Liver (tissue), 9 donors: ENCODE measurements around the gene STAT3. TPM values are rescaled to one million over a fixed set of nuclear protein-coding genes. Genes with fewer than 3 reads are reported as not detected.

ENCODE experiments used
- DNase-seq: peaks from one replicate; pipeline ENCODE4 v3.0.0-alpha.2; 2017; ENCODE audit warnings: low spot score
- H3K27ac ChIP-seq, 2 donors: one replicate each; pipeline ENCODE4 v1.7.0; 2013; ENCODE audit warnings: inconsistent platforms in 2 of 2, low read length in 2 of 2, control low read depth in 1 of 2, low read depth in 1 of 2, mild to moderate bottlenecking in 1 of 2
- H3K27me3 ChIP-seq, 4 donors: one replicate each; pipeline versions ENCODE4 v1.6.1 to v1.7.0; 2013; ENCODE audit warnings: low read length in 3 of 4, inconsistent platforms in 1 of 4, mild to moderate bottlenecking in 1 of 4, moderate library complexity in 1 of 4; ENCODE audit not compliant: control insufficient read depth in 4 of 4, insufficient read depth in 4 of 4
- H3K36me3 ChIP-seq, 4 donors: one replicate each; pipeline versions ENCODE4 v1.6.1 to v1.7.0; 2013; ENCODE audit warnings: low read length in 3 of 4, mild to moderate bottlenecking in 3 of 4, low read depth in 1 of 4, moderate library complexity in 1 of 4; ENCODE audit not compliant: control insufficient read depth in 4 of 4, insufficient read depth in 3 of 4
- H3K4me1 ChIP-seq, 4 donors: one replicate each; pipeline versions ENCODE4 v1.6.1 to v1.7.0; 2013; ENCODE audit warnings: low read length in 3 of 4, mild to moderate bottlenecking in 3 of 4, moderate library complexity in 1 of 4; ENCODE audit not compliant: control insufficient read depth in 4 of 4, insufficient read depth in 4 of 4
- H3K4me3 ChIP-seq, 3 donors: one replicate each; pipeline versions ENCODE4 v1.6.1 to v1.7.0; 2013; ENCODE audit warnings: low read length in 3 of 3, control low read depth in 1 of 3, low read depth in 1 of 3, mild to moderate bottlenecking in 1 of 3
- H3K9ac ChIP-seq, 2 donors: one replicate each; pipeline ENCODE4 v1.7.0; 2013; ENCODE audit warnings: low read length in 2 of 2, mild to moderate bottlenecking in 2 of 2, moderate library complexity in 2 of 2, control low read depth in 1 of 2, low read depth in 1 of 2
- H3K9me3 ChIP-seq, 4 donors: one replicate each; pipeline versions ENCODE4 v1.6.1 to v1.7.0; 2013; ENCODE audit warnings: low read length in 3 of 4; ENCODE audit not compliant: control insufficient read depth in 4 of 4
- ATF3 ChIP-seq: IDR thresholded peaks from 2 replicates; pipeline ENCODE4 v1.6.1; 2016; ENCODE audit warnings: antibody characterized with exemption
- CTCF ChIP-seq: fragments of 150-350 bp; IDR thresholded peaks from 2 replicates; pipeline ENCODE4 v1.5.1; 2017; ENCODE audit warnings: improper control_type of control experiment, low read depth, low read length; ENCODE audit not compliant: missing input control
- EGR1 ChIP-seq, 2 donors: IDR thresholded peaks; 2 replicates each; pipeline ENCODE4 v1.6.1; 2016 to 2018; ENCODE audit warnings: antibody characterized with exemption in 2 of 2, low read depth in 2 of 2
- FOXA1 ChIP-seq: IDR thresholded peaks from 2 replicates; pipeline ENCODE4 v1.6.1; 2016; ENCODE audit warnings: antibody characterized with exemption
- FOXA2 ChIP-seq: IDR thresholded peaks from 2 replicates; pipeline ENCODE4 v1.6.1; 2016; ENCODE audit warnings: antibody characterized with exemption
- GABPA ChIP-seq, 2 donors: IDR thresholded peaks in 1 of 2; conservative IDR thresholded peaks in 1 of 2; 2 replicates each; pipeline ENCODE4 v1.6.1; 2016; ENCODE audit warnings: antibody characterized with exemption in 2 of 2, mild to moderate bottlenecking in 1 of 2, moderate library complexity in 1 of 2
- HNF4A ChIP-seq, 2 donors: conservative IDR thresholded peaks; 2 replicates each; pipeline ENCODE4 v1.6.1; 2016; ENCODE audit warnings: antibody characterized with exemption in 2 of 2, mild to moderate bottlenecking in 2 of 2
- HNF4G ChIP-seq: IDR thresholded peaks from 2 replicates; pipeline ENCODE4 v1.6.1; 2016; ENCODE audit warnings: antibody characterized with exemption
- JUND ChIP-seq, 2 donors: IDR thresholded peaks; 2 replicates each; pipeline ENCODE4 v1.6.1; 2016; ENCODE audit warnings: antibody characterized with exemption in 2 of 2
- MAX ChIP-seq: IDR thresholded peaks from 2 replicates; pipeline ENCODE4 v1.6.1; 2016; ENCODE audit warnings: antibody characterized with exemption
- NR2F2 ChIP-seq: IDR thresholded peaks from 2 replicates; pipeline ENCODE4 v1.6.1; 2016; ENCODE audit warnings: antibody characterized with exemption
- RAD21 ChIP-seq, 2 donors: IDR thresholded peaks; 2 replicates each; pipeline ENCODE4 v1.6.1; 2016; ENCODE audit warnings: antibody characterized with exemption in 2 of 2, mild to moderate bottlenecking in 2 of 2
- REST ChIP-seq: IDR thresholded peaks from 2 replicates; pipeline ENCODE4 v1.6.1; 2016; ENCODE audit warnings: antibody characterized with exemption, mild to moderate bottlenecking
- RXRA ChIP-seq, 2 donors: IDR thresholded peaks; 2 replicates each; pipeline ENCODE4 v1.6.1; 2017 to 2018; ENCODE audit warnings: antibody characterized with exemption in 2 of 2, mild to moderate bottlenecking in 1 of 2
- SP1 ChIP-seq: IDR thresholded peaks from 2 replicates; pipeline ENCODE4 v1.6.1; 2018; ENCODE audit warnings: antibody characterized with exemption, mild to moderate bottlenecking
- TAF1 ChIP-seq: conservative IDR thresholded peaks from 2 replicates; pipeline ENCODE4 v1.6.1; 2016; ENCODE audit warnings: antibody characterized with exemption, mild to moderate bottlenecking
- YY1 ChIP-seq: IDR thresholded peaks from 2 replicates; pipeline ENCODE4 v1.6.1; 2016; ENCODE audit warnings: antibody characterized with exemption, mild to moderate bottlenecking
- ZBTB33 ChIP-seq: IDR thresholded peaks from 2 replicates; pipeline ENCODE4 v1.6.1; 2016; ENCODE audit warnings: antibody characterized with exemption
- WGBS: extraction: QIAGEN DNeasy Blood & Tissue Kit; methylation state at CpG from one replicate; pipeline ENCODE4 v1.1.7; 2013; 5-methylcytosine and 5-hydroxymethylcytosine counted together
- polyA plus RNA-seq, 2 donors: library from polyadenylated mRNA; stranded (reverse) in 1 of 2; unstranded in 1 of 2; fragments of 200-250 nt in 1 of 2; fragments of >200 nt in 1 of 2; fragmentation: Nextera tagmentation in 1 of 2; extraction: Ambion mirVana in 1 of 2; gene quantifications; one replicate each; pipeline versions ENCODE4 v1.2.1 to v1.2.3, GENCODE V29; 2013 to 2015
- total RNA-seq, 2 donors: library from RNA; depleted of rRNA; stranded (reverse); fragments of >200 nt; gene quantifications; one replicate each; pipeline ENCODE4 v1.2.3, GENCODE V29; 2014
- donor health status: healthy.
- donor health status: healthy.
- donor health status: healthy.
- donor health status: healthy.
- donor health status: healthy.

STAT3 gene
- total RNA-seq (100 to 1,000 TPM in 1 of 2 donors, 10 to 100 TPM in 1; 68.7 to 301 TPM), polyA plus RNA-seq (100 to 1,000 TPM; 104 to 123 TPM)

- under 1% methylated on average over 44 of the region's 44 CpGs for WGBS
- no peaks in the 10 kb centered on the region for H3K27me3 ChIP-seq
- H3K27ac ChIP-seq = peak within 1 kb of the TSS; percentile 95 to 99
Observed at GRCh38 chr17:42388381-42389134, at the start of gene STAT3. TSS of gene STAT3 (minus strand) at chr17:42388442. CDS start at chr17:42348516, 39,926 bp downstream.

More at GRCh38 chr17:42388381-42389134, at the start of gene STAT3:
- peak within 1 kb of the TSS; percentile 97 to 98 for H3K9ac ChIP-seq
- peak; percentile 100 for DNase-seq
- H3K4me3 ChIP-seq = peak within 1 kb of the TSS; percentile 86 to 99 (median 95)
- H3K9me3 ChIP-seq = no peaks in the 10 kb centered on the region
- H3K4me1 ChIP-seq = peaks cover 5 to 25% (median 16%) of the 10 kb centered on the region in 4 donors
- peaks cover 0 to under 1% (median 0%) of the 10 kb centered on the region in 4 donors for H3K36me3 ChIP-seq
- TF ChIP-seq ZBTB33 = peak; percentile 99
- peak; percentile 98 for TF ChIP-seq MAX
- peak; percentile 90 to 94 for TF ChIP-seq RXRA (IDR thresholded peaks at IDR 0.05)
- TF ChIP-seq REST = peak; percentile 91
- TF ChIP-seq TAF1 = peak; percentile 82
- TF ChIP-seq YY1 = peak; percentile 86
- peak; percentile 93 for TF ChIP-seq ATF3
- TF ChIP-seq RAD21 (IDR thresholded peaks at IDR 0.05) = peak; percentile 48 to 58
- peak; percentile 100 for TF ChIP-seq SP1
- TF ChIP-seq JUND (IDR thresholded peaks at IDR 0.05) = peak; percentile 98
- peak in 1 of 2 donors; percentile 80 for TF ChIP-seq GABPA (IDR thresholded peaks at IDR 0.05 in 1 of 2, conservative IDR thresholded peaks at IDR 0.05 in 1 of 2)
- TF ChIP-seq EGR1 (IDR thresholded peaks at IDR 0.05; ENCODE audit: low read depth in 2 of 2) = peak; percentile 82 to 87
- TF ChIP-seq HNF4A (conservative IDR thresholded peaks at IDR 0.05) = peak; percentile 76
- peak; percentile 90 for TF ChIP-seq NR2F2
- TF ChIP-seq HNF4G = peak; percentile 72
- TF ChIP-seq FOXA1 = peak; percentile 88
- no peak for TF ChIP-seq CTCF
- TF ChIP-seq FOXA2 = peak; percentile 56
